Measurements from ENCODE around the gene MATN1. TPM values are rescaled to one million over a fixed set of nuclear protein-coding genes. Genes with fewer than 3 reads are reported as not detected.

The MATN1 gene
- total RNA-seq, 1 donor, result 1.6 TPM

DNA sequence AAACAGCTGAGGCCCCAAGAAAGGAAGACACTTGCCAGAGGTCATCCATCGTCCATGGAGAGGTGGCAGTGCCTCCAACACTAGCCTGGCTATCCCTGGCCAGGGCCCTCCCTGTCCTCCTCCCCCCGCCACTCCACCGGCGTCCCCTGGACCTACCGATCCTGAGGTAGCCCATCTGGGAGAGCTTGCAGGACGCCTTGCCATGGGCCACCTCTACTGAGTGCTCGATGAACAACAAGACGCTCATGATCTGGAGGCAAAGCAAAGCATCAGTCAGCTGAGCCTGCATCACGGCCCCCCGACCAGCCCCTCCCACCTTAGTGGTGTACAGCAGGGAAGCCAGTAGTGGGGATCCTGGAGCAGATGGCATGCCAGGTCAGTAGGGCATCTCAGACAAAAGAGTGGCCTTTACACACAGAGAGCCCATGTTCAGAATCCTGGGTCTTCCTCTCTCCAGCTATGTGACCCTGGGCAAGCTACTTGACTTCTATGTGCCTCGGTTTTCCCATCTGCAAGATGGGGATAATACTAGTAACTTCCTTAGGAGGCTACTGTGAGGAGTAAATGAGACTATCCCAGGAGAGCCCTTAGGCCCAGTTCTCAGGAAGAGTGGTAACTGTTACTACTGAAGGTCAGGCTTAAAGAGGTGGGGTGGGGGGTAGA lies 19.0 kb upstream of the MATN1 start:
- no peaks in the 10 kb centered on the region for H3K9me3 ChIP-seq (ENCODE audit: low read depth, low read length)
- H3K27me3 ChIP-seq (ENCODE audit: insufficient read depth, low read length), result no peaks in the 10 kb centered on the region
- peaks cover 78% of the 10 kb centered on the region for H3K4me1 ChIP-seq (ENCODE audit: insufficient read depth, low read length)
- H3K4me3 ChIP-seq (ENCODE audit: low read length), result no peak overlapping the region

- H3K27me3 ChIP-seq (ENCODE audit: insufficient read depth, low read length), result no peaks in the 10 kb centered on the region
- no peak overlapping the region for H3K4me3 ChIP-seq (ENCODE audit: low read length)
- H3K9me3 ChIP-seq (ENCODE audit: low read depth, low read length), result no peaks in the 10 kb centered on the region
- H3K4me1 ChIP-seq (ENCODE audit: insufficient read depth, low read length), result peaks cover 67% of the 10 kb centered on the region
These were observed 18.0 kb upstream of the MATN1 start for GRCh38 chr1:30741239-30741894.

DNA sequence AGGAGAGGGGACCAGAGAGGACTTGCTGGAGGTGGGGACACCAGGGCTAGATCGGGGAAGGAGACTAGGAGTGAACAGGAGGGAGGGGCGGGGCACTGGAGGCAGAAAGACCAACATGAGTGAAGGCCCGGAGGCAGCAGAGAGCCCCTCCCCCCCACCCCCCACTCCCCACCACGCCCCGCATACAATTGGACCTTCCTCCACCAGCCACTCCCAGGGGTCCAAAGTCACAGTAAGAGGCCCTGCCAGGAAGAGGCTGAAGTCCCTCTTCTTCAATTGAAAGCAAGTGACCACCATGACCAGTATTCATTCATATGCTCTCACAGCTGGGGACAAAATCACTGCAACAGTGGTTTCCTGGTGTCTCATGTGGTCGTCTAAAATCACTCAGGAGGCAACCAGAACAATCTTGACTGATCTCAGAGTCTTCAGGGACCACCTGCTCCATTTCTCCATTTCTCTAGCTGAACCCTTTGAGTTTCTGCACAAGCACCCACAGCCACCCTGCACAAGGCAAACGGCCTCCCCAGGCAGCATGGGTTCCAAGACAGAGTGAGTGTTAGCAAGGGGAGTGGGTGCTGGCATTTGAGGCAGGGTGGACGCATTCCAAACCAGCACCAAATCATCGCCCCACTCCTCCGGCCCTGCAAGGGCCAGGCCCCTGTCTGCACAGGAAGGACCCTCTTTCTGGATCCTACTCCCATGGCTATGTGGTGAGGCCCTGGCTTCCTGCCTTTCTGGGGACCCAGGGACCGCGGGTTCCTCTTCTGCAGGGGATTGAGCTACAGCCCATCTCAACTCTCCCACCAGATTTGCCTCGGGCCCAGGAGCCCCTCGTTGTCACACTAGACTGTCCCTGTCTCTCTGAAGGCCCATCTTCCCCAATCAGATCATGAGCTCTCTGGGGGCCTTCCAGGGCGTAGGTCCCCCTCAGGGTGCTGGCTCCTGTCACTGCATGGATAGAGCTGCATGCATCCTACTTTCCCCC lies 17.2 kb upstream of the MATN1 start:
- no peaks in the 10 kb centered on the region for H3K9me3 ChIP-seq (ENCODE audit: low read depth, low read length)
- H3K27me3 ChIP-seq (ENCODE audit: insufficient read depth, low read length), result no peaks in the 10 kb centered on the region
- peaks cover 59% of the 10 kb centered on the region for H3K4me1 ChIP-seq (ENCODE audit: insufficient read depth, low read length)
- no peak overlapping the region for H3K4me3 ChIP-seq (ENCODE audit: low read length)

- peaks cover 50% of the 10 kb centered on the region for H3K4me1 ChIP-seq (ENCODE audit: insufficient read depth, low read length)
- no peaks in the 10 kb centered on the region for H3K27me3 ChIP-seq (ENCODE audit: insufficient read depth, low read length)
- H3K9me3 ChIP-seq (ENCODE audit: low read depth, low read length), result no peaks in the 10 kb centered on the region
- no peak overlapping the region for H3K4me3 ChIP-seq (ENCODE audit: low read length)
These were observed 16.2 kb upstream of the MATN1 start for GRCh38 chr1:30739601-30740000.

DNA sequence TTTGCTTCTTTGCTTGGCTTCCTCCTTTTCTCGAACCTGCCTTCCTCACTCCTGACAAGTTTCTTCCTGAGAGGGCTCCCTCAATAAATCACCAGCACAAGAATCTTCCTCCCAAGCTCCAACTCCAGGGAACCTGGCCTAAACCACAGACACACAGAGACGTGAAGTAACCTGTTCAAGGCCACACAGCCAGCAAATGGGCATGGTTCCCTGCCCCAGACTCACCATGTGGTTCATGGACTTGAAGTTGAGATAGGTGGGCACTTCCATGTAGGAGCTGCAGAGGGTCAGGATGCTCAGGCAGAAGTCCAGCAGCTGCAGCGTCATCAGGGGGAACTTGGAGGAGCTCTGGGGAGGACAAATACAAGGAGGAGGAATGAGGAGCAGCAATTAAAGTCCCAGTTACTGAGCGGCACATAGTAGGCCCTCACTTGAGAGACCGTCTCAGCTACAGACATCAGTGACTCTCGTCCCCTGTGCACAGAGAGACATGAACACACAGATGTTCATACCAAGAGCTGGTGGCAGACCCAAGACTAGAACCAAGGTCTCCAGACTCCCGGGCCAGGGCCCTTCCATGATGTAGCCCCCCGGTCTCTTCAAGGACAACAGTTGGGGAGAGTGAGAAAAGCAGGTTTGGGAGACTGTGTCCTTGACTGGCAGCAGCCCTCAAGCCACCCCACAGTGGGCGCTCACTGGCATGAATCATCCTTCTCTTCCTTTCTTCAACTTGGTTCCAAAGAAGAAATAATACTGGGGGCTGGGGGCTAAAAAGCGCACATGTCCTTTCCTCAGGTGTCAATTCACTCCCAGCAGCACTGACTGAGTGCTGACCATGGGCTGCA lies 15.6 kb upstream of the MATN1 start:
- H3K9me3 ChIP-seq (ENCODE audit: low read depth, low read length), result no peaks in the 10 kb centered on the region
- no peaks in the 10 kb centered on the region for H3K27me3 ChIP-seq (ENCODE audit: insufficient read depth, low read length)
- peaks cover 43% of the 10 kb centered on the region for H3K4me1 ChIP-seq (ENCODE audit: insufficient read depth, low read length)
- H3K4me3 ChIP-seq (ENCODE audit: low read length), result no peak overlapping the region

DNA sequence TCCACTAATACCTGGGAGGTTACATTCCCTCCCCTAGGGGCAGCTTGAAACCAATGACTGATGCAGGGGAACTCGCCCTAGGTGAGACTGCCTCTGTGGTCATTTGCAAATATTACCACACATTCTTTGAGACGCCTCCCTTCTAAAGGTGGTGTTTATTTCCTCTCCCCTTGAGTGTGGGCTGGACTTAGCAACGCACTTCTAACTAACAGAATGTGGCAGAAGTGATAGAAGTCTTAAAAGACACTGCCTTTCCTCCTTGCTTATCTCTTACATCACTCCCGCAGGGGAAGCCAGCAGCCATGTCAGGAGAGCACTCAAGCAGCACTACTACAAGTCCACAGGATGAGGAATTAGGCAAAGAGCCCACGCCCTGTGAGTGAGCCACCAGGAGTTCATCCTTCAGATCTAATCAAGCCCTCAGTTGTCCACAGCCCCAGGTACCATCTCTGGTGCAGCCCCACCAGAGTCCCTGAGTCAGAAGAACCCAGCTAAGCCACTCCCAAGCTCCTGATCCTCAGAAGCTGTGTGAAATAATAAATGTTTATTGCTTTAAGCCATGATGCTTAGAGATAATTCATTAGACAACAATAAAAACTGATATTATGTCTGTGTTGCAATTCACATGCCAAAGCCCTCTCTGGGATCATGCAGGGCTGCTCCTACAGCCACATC lies 14.8 kb upstream of the MATN1 start:
- H3K4me1 ChIP-seq (ENCODE audit: insufficient read depth, low read length), result peaks cover 35% of the 10 kb centered on the region
- H3K4me3 ChIP-seq (ENCODE audit: low read length), result no peak overlapping the region
- H3K9me3 ChIP-seq (ENCODE audit: low read depth, low read length), result no peaks in the 10 kb centered on the region
- H3K27me3 ChIP-seq (ENCODE audit: insufficient read depth, low read length), result no peaks in the 10 kb centered on the region

GRCh38 chr1:30737357-30738039 lies 14.1 kb upstream of the MATN1 start:
- H3K4me1 ChIP-seq (ENCODE audit: insufficient read depth, low read length), result peaks cover 28% of the 10 kb centered on the region
- no peak overlapping the region for H3K4me3 ChIP-seq (ENCODE audit: low read length)
- H3K27me3 ChIP-seq (ENCODE audit: insufficient read depth, low read length), result no peaks in the 10 kb centered on the region
- no peaks in the 10 kb centered on the region for H3K9me3 ChIP-seq (ENCODE audit: low read depth, low read length)

DNA sequence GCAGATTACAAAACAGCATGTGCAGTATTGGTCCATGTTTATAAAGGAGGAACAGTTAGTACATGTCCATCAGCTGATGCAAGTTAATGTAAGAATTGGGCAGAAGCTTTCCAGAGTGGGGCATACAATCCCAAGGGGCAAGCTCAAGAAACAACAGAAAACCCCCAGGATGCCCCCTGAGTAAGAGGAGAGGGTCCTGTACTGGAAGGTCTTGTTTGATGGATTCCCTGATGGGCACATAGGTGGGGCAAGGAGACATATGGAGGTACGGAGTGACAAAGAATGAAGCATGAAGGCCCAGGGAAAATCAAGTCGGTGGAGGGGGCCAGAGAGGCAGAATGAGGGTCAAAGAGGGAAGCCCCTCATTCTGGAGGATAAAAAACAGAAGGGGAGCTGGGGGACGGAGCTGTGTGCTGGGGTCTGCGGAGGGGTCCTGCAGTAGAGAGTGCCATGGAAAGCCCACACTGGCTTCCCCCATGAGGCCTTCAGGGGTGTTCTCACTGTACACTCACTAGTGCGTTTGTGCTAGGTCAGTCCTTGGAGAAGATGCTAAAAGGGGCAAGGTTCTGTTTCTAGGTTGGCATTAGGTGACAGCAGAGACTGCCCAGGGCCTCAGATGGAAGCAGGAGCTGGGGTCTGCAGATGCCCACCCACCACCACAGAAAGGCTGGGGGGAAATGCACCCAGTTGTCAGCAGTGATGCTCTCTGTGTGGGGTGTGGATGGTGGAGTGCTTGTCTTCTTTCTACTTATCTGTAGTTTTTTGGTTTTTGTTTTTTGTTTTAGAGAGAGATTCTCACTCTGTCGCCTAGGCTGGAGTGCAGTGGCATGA lies 12.5 kb upstream of the MATN1 start:
- H3K27me3 ChIP-seq (ENCODE audit: insufficient read depth, low read length), result no peaks in the 10 kb centered on the region
- H3K4me3 ChIP-seq (ENCODE audit: low read length), result no peak overlapping the region
- no peaks in the 10 kb centered on the region for H3K9me3 ChIP-seq (ENCODE audit: low read depth, low read length)
- H3K4me1 ChIP-seq (ENCODE audit: insufficient read depth, low read length), result peaks cover 23% of the 10 kb centered on the region

GRCh38 chr1:30735124-30735523 lies 11.7 kb upstream of the MATN1 start:
- Histone ChIP-seq H3K4me1 (ENCODE audit: insufficient read depth, low read length) (peaks cover 25% of the 10 kb centered on the region), H3K4me3 (ENCODE audit: low read length) (no peak overlapping the region), H3K27me3 (ENCODE audit: insufficient read depth, low read length) (no peaks in the 10 kb centered on the region), H3K9me3 (ENCODE audit: low read depth, low read length) (no peaks in the 10 kb centered on the region)

DNA sequence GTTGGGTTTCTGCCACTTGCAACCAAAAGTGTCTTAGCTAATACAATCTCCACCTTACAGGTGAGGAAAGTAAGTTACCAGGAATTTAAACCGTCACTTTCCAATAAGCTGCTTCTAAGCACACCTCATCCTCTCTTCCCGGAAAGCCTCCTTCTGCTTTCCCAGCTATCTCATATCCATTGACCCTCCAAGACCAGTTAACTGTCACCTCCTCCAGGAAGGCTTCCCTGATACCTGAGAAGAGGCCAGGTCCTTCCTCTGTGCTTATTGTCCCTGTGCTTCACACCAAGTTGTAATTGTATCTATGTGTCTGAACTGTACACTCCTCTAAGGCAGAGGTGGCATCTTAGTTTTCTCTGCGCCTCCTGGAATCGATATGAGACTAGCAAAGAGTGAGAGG lies 11.2 kb upstream of the MATN1 start:
- no peak overlapping the region for H3K4me3 ChIP-seq (ENCODE audit: low read length)
- H3K4me1 ChIP-seq (ENCODE audit: insufficient read depth, low read length), result peaks cover 30% of the 10 kb centered on the region
- no peaks in the 10 kb centered on the region for H3K9me3 ChIP-seq (ENCODE audit: low read depth, low read length)
- no peaks in the 10 kb centered on the region for H3K27me3 ChIP-seq (ENCODE audit: insufficient read depth, low read length)

DNA sequence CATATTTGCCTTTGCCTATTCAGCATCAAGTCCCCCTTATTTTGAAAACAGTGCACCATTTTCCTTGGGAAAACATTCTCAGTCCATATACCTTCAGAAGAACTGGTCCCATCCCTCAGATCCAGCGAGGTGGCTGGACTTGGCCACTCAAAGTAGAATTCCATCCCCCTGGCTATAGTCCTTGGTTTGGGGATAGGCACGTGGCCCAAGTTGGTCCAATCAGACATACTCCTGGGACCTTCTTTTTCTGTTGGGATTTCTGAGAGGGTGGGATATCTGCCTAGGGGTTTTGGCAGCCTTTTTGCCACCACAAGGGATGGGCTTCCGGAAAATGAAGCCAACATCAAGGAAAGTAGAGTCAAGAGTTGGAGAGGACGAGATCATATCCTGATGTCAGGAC lies 10.7 kb upstream of the MATN1 start:
- Histone ChIP-seq H3K27me3 (ENCODE audit: insufficient read depth, low read length) (no peaks in the 10 kb centered on the region), H3K4me1 (ENCODE audit: insufficient read depth, low read length) (peaks cover 35% of the 10 kb centered on the region), H3K9me3 (ENCODE audit: low read depth, low read length) (no peaks in the 10 kb centered on the region)

DNA sequence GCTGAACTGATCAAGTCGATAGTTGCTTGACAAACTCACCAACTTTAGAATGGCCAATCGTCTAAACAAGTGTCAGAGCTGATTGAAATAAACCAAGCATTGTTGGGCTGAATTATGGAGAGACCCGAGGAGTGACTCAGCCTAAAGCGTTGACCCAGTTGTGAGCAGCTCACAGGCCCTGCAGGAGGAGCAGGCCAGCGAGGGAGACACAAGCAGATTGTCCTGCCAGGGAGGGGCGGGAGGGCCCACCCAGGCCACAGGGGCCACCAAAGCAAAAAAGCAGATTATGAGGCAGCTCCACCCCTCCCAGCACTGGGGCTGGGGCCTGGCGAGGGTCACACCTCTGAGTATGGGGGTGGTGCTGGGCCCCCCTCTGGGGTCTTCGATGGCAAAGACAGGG lies 10.1 kb upstream of the MATN1 start:
- Histone ChIP-seq H3K4me1 (ENCODE audit: insufficient read depth, low read length) (peaks cover 33% of the 10 kb centered on the region), H3K9me3 (ENCODE audit: low read depth, low read length) (no peaks in the 10 kb centered on the region), H3K27me3 (ENCODE audit: insufficient read depth, low read length) (no peaks in the 10 kb centered on the region), H3K4me3 (ENCODE audit: low read length) (no peak overlapping the region)

More for the DNA sequence above, 10.7 kb upstream of the MATN1 start:
- H3K4me3 ChIP-seq (ENCODE audit: low read length), result no peak overlapping the region

All from mononuclear cell (primary cell).